ENCODE data around the gene LARGE2. TPM values are rescaled to one million over a fixed set of nuclear protein-coding genes. Genes with fewer than 3 reads are reported as not detected.

The LARGE2 gene
- total RNA-seq, 1 experiment from 2014 or later, result 124 TPM

- H3K27ac Mint-ChIP-seq, result peak overlapping the region; percentile 28; the same call in 1 of the 2 replicates
- H3K36me3 Mint-ChIP-seq, result no peaks in the 10 kb centered on the region
- peaks cover 15% of the 10 kb centered on the region for H3K4me1 Mint-ChIP-seq
- DNase-seq (ENCODE audit: low spot score) (no peak), ATAC-seq (no peak)
- H3K27me3 Mint-ChIP-seq (ENCODE audit: low read depth), result peaks cover 4% of the 10 kb centered on the region; the same call in 1 of the 2 replicates
- H3K9me3 Mint-ChIP-seq, result no peaks in the 10 kb centered on the region
- ChIA-PET CTCF (interaction anchor here (0.6 kb wide), 1 partner anchor 182 kb away, joined by 3 read pairs; no protein-coding TSS in a partner anchor), POLR2A (no interaction called here)
- TF ChIP-seq ARID4B (CRISPR knock-in tag; IDR thresholded peaks at IDR 0.05; ENCODE audit: borderline replicate concordance) (no peak), NR3C1 (CRISPR knock-in tag; conservative IDR thresholded peaks at IDR 0.05; ENCODE audit: low read depth) (no peak), GRHL2 (CRISPR knock-in tag; IDR thresholded peaks at IDR 0.05; ENCODE audit: insufficient replicate concordance, severe bottlenecking) (no peak), SOX15 (CRISPR knock-in tag; IDR thresholded peaks at IDR 0.05) (no peak), MAX (CRISPR knock-in tag; IDR thresholded peaks at IDR 0.05) (no peak), ZNF416 (CRISPR knock-in tag; IDR thresholded peaks at IDR 0.05) (no peak), GTF2I (CRISPR knock-in tag; conservative IDR thresholded peaks at IDR 0.05) (no peak), CREM (CRISPR knock-in tag; IDR thresholded peaks at IDR 0.05) (no peak), ZNF121 (CRISPR knock-in tag; IDR thresholded peaks at IDR 0.05) (no peak), TEAD4 (CRISPR knock-in tag; IDR thresholded peaks at IDR 0.05) (no peak), CDX4 (CRISPR knock-in tag; IDR thresholded peaks at IDR 0.05; ENCODE audit: borderline replicate concordance) (no peak)
- TF ChIP-seq, protein P1, sequence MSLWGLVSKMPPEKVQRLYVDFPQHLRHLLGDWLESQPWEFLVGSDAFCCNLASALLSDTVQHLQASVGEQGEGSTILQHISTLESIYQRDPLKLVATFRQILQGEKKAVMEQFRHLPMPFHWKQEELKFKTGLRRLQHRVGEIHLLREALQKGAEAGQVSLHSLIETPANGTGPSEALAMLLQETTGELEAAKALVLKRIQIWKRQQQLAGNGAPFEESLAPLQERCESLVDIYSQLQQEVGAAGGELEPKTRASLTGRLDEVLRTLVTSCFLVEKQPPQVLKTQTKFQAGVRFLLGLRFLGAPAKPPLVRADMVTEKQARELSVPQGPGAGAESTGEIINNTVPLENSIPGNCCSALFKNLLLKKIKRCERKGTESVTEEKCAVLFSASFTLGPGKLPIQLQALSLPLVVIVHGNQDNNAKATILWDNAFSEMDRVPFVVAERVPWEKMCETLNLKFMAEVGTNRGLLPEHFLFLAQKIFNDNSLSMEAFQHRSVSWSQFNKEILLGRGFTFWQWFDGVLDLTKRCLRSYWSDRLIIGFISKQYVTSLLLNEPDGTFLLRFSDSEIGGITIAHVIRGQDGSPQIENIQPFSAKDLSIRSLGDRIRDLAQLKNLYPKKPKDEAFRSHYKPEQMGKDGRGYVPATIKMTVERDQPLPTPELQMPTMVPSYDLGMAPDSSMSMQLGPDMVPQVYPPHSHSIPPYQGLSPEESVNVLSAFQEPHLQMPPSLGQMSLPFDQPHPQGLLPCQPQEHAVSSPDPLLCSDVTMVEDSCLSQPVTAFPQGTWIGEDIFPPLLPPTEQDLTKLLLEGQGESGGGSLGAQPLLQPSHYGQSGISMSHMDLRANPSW (CRISPR knock-in tag; conservative IDR thresholded peaks at IDR 0.05; ENCODE audit: low read depth), result no peak
- TF ChIP-seq, protein P2, sequence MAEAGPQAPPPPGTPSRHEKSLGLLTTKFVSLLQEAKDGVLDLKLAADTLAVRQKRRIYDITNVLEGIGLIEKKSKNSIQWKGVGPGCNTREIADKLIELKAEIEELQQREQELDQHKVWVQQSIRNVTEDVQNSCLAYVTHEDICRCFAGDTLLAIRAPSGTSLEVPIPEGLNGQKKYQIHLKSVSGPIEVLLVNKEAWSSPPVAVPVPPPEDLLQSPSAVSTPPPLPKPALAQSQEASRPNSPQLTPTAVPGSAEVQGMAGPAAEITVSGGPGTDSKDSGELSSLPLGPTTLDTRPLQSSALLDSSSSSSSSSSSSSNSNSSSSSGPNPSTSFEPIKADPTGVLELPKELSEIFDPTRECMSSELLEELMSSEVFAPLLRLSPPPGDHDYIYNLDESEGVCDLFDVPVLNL (CRISPR knock-in tag; IDR thresholded peaks at IDR 0.05; ENCODE audit: borderline replicate concordance, low read depth), result no peak
- TF ChIP-seq, protein P3, sequence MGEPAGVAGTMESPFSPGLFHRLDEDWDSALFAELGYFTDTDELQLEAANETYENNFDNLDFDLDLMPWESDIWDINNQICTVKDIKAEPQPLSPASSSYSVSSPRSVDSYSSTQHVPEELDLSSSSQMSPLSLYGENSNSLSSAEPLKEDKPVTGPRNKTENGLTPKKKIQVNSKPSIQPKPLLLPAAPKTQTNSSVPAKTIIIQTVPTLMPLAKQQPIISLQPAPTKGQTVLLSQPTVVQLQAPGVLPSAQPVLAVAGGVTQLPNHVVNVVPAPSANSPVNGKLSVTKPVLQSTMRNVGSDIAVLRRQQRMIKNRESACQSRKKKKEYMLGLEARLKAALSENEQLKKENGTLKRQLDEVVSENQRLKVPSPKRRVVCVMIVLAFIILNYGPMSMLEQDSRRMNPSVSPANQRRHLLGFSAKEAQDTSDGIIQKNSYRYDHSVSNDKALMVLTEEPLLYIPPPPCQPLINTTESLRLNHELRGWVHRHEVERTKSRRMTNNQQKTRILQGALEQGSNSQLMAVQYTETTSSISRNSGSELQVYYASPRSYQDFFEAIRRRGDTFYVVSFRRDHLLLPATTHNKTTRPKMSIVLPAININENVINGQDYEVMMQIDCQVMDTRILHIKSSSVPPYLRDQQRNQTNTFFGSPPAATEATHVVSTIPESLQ (CRISPR knock-in tag; IDR thresholded peaks at IDR 0.05), result no peak
- H3K4me3 Mint-ChIP-seq, result no peak overlapping the region
Measured at GRCh38 chr11:45889555-45889954, 32.9 kb upstream of the LARGE2 start.

All from WTC11 (cell line).